Left ventricle myocardium inferior (tissue), 1 donor: ENCODE data around the gene VPS37D. TPM values are rescaled to one million over a fixed set of nuclear protein-coding genes. Genes with fewer than 3 reads are reported as not detected.

Source experiments
- DNase-seq: peaks from one replicate; pipeline ENCODE4 v3.0.0-alpha.2; 2020
- H3K27ac ChIP-seq: fragments of 200-600 bp; replicated peaks from 2 replicates; pipeline ENCODE4 v1.8.0; 2021
- H3K27me3 ChIP-seq: fragments of 200-600 bp; 2 replicates; pipeline ENCODE4 v1.8.0; 2021; ENCODE audit warnings: low read depth
- H3K36me3 ChIP-seq: fragments of 200-600 bp; 2 replicates; pipeline ENCODE4 v1.8.0; 2021
- H3K4me1 ChIP-seq: fragments of 200-600 bp; 2 replicates; pipeline ENCODE4 v1.8.0; 2021
- H3K4me3 ChIP-seq: fragments of 200-600 bp; 2 replicates; pipeline ENCODE4 v1.8.0; 2021; ENCODE audit warnings: mild to moderate bottlenecking, moderate library complexity
- H3K9me3 ChIP-seq: fragments of 200-600 bp; replicated peaks from 2 replicates; pipeline ENCODE4 v1.8.0; 2021
- intact Hi-C: fragments of 100-400 bp; cut with micrococcal nuclease; formaldehyde crosslinking; loops from one replicate; pipeline ENCODE4 v1.11.0; 2022
- total RNA-seq: library from RNA; stranded (reverse); fragmentation: NEBNext Ultra II Directional; extraction: Animal tissue kit (Norgen Biotek cat#: 25700); gene quantifications from one replicate; pipeline ENCODE4 v1.2.1, GENCODE V29; 2021
- TF ChIP-seq, protein P1 (sequence below): fragments of 200-600 bp; IDR thresholded peaks from 2 replicates; pipeline ENCODE4 v1.8.0; 2021; ENCODE audit warnings: antibody characterized with exemption, mild to moderate bottlenecking, borderline replicate concordance
- donor health status: DM: no; HTN: yes; CAD: no; lungs with severe emphysema.

VPS37D gene
- total RNA-seq, 1 donor from 2014 or later, result 3.1 TPM

DNA sequence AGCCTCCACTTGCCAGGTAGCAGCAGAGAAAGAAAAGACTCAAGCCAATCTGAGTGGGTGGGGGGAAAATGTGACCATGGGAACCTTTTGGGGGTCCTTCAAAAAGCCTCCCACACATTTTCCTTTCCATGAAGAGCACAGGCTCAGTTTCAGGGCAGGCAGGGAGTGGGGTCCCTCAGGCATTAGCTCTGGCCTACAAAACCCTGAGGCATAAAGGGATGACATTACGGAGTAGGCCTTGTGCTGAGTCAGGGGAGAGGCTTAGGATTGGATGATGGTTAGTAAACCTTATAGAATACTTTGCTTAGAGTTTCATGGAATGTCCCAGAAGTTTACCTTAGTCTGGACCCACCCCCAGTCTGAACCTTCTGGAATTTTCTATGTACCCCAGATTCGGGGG is 12.1 kb downstream of the VPS37D start:
- Histone ChIP-seq H3K27me3 (no peaks in the 10 kb centered on the region), H3K4me1 (peaks cover 66% of the 10 kb centered on the region), H3K4me3 (no peak overlapping the region), H3K27ac (peak overlapping the region; percentile 59), H3K9me3 (no peaks in the 10 kb centered on the region), H3K36me3 (peaks cover 6% of the 10 kb centered on the region)
- intact Hi-C loops, result no loop called here
- DNase-seq, result no peak
- TF ChIP-seq, protein P1, sequence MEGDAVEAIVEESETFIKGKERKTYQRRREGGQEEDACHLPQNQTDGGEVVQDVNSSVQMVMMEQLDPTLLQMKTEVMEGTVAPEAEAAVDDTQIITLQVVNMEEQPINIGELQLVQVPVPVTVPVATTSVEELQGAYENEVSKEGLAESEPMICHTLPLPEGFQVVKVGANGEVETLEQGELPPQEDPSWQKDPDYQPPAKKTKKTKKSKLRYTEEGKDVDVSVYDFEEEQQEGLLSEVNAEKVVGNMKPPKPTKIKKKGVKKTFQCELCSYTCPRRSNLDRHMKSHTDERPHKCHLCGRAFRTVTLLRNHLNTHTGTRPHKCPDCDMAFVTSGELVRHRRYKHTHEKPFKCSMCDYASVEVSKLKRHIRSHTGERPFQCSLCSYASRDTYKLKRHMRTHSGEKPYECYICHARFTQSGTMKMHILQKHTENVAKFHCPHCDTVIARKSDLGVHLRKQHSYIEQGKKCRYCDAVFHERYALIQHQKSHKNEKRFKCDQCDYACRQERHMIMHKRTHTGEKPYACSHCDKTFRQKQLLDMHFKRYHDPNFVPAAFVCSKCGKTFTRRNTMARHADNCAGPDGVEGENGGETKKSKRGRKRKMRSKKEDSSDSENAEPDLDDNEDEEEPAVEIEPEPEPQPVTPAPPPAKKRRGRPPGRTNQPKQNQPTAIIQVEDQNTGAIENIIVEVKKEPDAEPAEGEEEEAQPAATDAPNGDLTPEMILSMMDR, result no peak

DNA sequence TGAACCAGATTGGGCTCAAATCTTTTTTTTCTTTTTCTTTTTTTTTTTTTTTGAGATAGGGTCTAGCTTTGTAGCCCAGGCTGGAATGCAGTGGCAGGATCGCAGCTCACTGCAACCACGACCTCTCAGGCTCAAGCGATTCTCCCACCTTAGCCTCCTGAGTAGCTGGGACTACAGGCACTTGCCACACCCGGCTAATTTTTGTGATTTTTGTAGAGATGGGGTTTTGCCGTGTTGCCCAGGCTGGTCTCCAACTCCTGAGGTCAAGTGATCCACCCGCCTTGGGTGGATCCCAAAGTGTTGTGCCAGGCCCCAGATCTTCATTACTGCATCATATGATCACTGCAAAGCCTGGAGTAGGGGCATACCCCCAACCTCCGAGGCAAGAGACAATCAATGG is 12.9 kb downstream of the VPS37D start:
- Histone ChIP-seq H3K9me3 (no peaks in the 10 kb centered on the region), H3K27ac (no peak overlapping the region), H3K36me3 (peaks cover 6% of the 10 kb centered on the region), H3K4me3 (peak overlapping the region; percentile 100), H3K27me3 (no peaks in the 10 kb centered on the region), H3K4me1 (peaks cover 74% of the 10 kb centered on the region)
- DNase-seq, result no peak
- TF ChIP-seq, protein P1, result no peak
- intact Hi-C loops, result no loop called here

DNA sequence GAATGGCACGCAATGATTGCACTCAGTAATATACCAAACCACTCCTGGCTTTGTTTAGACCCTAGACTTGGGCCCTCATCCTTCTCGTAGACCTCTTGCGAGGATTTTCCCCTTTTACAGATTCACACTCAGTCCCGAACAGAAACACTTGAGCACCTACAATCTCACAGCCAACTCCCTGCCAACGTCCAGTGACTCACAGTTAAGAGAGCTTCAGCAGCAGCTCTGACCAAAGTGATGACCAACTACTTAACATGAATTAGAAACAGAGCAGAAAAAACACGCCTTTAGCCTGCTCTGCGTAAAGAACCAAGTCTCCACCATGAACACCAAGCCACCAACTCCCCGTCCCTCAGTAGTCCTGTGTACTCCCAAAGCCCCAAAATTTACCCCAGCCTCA is 13.4 kb downstream of the VPS37D start:
- Histone ChIP-seq H3K27ac (peak overlapping the region; percentile 93), H3K9me3 (no peaks in the 10 kb centered on the region), H3K4me3 (peak overlapping the region; percentile 100), H3K36me3 (peaks cover 6% of the 10 kb centered on the region), H3K27me3 (no peaks in the 10 kb centered on the region), H3K4me1 (peaks cover 75% of the 10 kb centered on the region)
- intact Hi-C loops, result no loop called here
- TF ChIP-seq, protein P1, result no peak
- DNase-seq, result no peak

GRCh38 chr7:73682745-73683055 is 15.1 kb downstream of the VPS37D start:
- Histone ChIP-seq H3K36me3 (peaks cover 23% of the 10 kb centered on the region), H3K9me3 (no peaks in the 10 kb centered on the region), H3K27ac (peak overlapping the region; percentile 93), H3K4me3 (peak overlapping the region; percentile 100), H3K27me3 (no peaks in the 10 kb centered on the region), H3K4me1 (peaks cover 75% of the 10 kb centered on the region)
- intact Hi-C loops, result no loop called here
- DNase-seq, result no peak
- TF ChIP-seq, protein P1, result no peak

GRCh38 chr7:73683056-73683787 is 15.6 kb downstream of the VPS37D start, which contains the start of the genes BUD23 and DNAJC30:
Gene BUD23 (plus strand): TSS chr7:73683597. CDS start chr7:73683626, 29 bp downstream.
Gene DNAJC30 (minus strand): TSS chr7:73683453. CDS start chr7:73683423, 30 bp downstream.
- intact Hi-C loops, result no loop called here
- H3K4me1 ChIP-seq, result peaks cover 72% of the 10 kb centered on the region
- TF ChIP-seq, protein P1, result no peak
- H3K4me3 ChIP-seq, result peak within 1 kb of the TSS; percentile 100
- peak within 1 kb of the TSS; percentile 93 for H3K27ac ChIP-seq
- H3K36me3 ChIP-seq, result peaks cover 28% of the 10 kb centered on the region
- H3K27me3 ChIP-seq, result no peaks in the 10 kb centered on the region
- H3K9me3 ChIP-seq, result no peaks in the 10 kb centered on the region
- peak; percentile 99 for DNase-seq
